Left ventricle myocardium superior (tissue), 1 donor: Measurements from ENCODE around the gene H2BW1. TPM values are rescaled to one million over a fixed set of nuclear protein-coding genes. Genes with fewer than 3 reads are reported as not detected.
"Not testable (repeated sequence)": the region's sequence is repeated elsewhere in the genome, so short reads cannot be mapped to it uniquely, and the experiment has no call there.

ENCODE experiments used
- ATAC-seq: fragments of 200-7000 bp; cut with Tn5 transposase; one replicate; pipeline ENCODE4 v1.9.1; 2020; ENCODE audit warnings: mild to moderate bottlenecking, moderate library complexity
- DNase-seq: peaks from one replicate; pipeline ENCODE4 v3.0.0-alpha.2; 2020
- intact Hi-C: fragments of 100-400 bp; cut with micrococcal nuclease; formaldehyde crosslinking; loops from one replicate; pipeline ENCODE4 v1.11.0; 2022
- long read RNA-seq: library from polyadenylated mRNA; unstranded; transcript quantifications from one replicate; pipeline ENCODE4 v2.0.0, GENCODE V29; 2021
- total RNA-seq: library from RNA; stranded (reverse); fragmentation: NEBNext Ultra II Directional; extraction: Animal tissue kit (Norgen Biotek cat#: 25700); gene quantifications from one replicate; pipeline ENCODE4 v1.2.1, GENCODE V29; 2021
- donor health status: DM: no; HTN: yes; CAD: no; lungs with severe emphysema.

Gene H2BW1
- not detected for total RNA-seq
- long read RNA-seq, result 0 reads

GRCh38 chrX:104013606-104014005 is at the start of gene H2BW1:
H2BW1 (minus strand) TSS chrX:104013708; CDS start chrX:104013576, 132 bp downstream.
- DNase-seq, result no peak
- intact Hi-C loops, result no loop called here

GRCh38 chrX:104062636-104063035 is 49.1 kb upstream of the H2BW1 start:
- DNase-seq, ATAC-seq, intact Hi-C loops: not testable (repeated sequence)

More at GRCh38 chrX:104013606-104014005, at the start of gene H2BW1:
- no peak for ATAC-seq

GRCh38 chrX:104054956-104055355 is 41.4 kb upstream of the H2BW1 start:
- ATAC-seq, DNase-seq, intact Hi-C loops: not testable (repeated sequence)

- intact Hi-C loops, result no loop called here
- DNase-seq, result no peak
- no peak for ATAC-seq
Observed at GRCh38 chrX:104047171-104047570, 33.7 kb upstream of the H2BW1 start.

- ATAC-seq (no peak), DNase-seq (no peak)
- intact Hi-C loops, result no loop called here
Observed at GRCh38 chrX:104045642-104046041, 32.1 kb upstream of the H2BW1 start.

- intact Hi-C loops, result no loop called here
- ATAC-seq, result no peak
- no peak for DNase-seq
Observed at GRCh38 chrX:104041003-104041402, 27.5 kb upstream of the H2BW1 start.

GRCh38 chrX:104039689-104040505 is 26.4 kb upstream of the H2BW1 start, which contains the start of gene H2BW2:
H2BW2 (plus strand) TSS chrX:104039956; CDS start chrX:104039995, 39 bp downstream.
- intact Hi-C loops, result no loop called here
- DNase-seq (no peak), ATAC-seq (no peak)

GRCh38 chrX:104018126-104018525 is 4.6 kb upstream of the H2BW1 start:
- intact Hi-C loops, result no loop called here
- DNase-seq, result peak; percentile 31
- no peak for ATAC-seq

- DNase-seq, intact Hi-C loops, ATAC-seq: not testable (repeated sequence)
Observed at GRCh38 chrX:104015576-104015975, 2.1 kb upstream of the H2BW1 start.

GRCh38 chrX:104013158-104013557 is 350 bp downstream of the H2BW1 start:
- ATAC-seq (no peak), DNase-seq (no peak)
- intact Hi-C loops, result no loop called here

GRCh38 chrX:104008831-104009230 is 4.7 kb downstream of the H2BW1 start:
- intact Hi-C loops, result no loop called here
- DNase-seq (no peak), ATAC-seq (no peak)

GRCh38 chrX:103999234-103999633 is 14.3 kb downstream of the H2BW1 start:
- DNase-seq (no peak), ATAC-seq (no peak)
- intact Hi-C loops, result no loop called here

GRCh38 chrX:103983508-103983907 is 30.0 kb downstream of the H2BW1 start:
- DNase-seq, ATAC-seq, intact Hi-C loops: not testable (repeated sequence)

- DNase-seq, intact Hi-C loops: not testable (repeated sequence)
- peak; percentile 95 for ATAC-seq
Observed at GRCh38 chrX:103962411-103963278, 50.9 kb downstream of the H2BW1 start, which contains the start of gene TMSB15B. TMSB15B (plus strand) TSS chrX:103962627.

Other genes starting within 250 kb of the H2BW1 start
- 9.4 TPM for gene PLP1, start 236.9 kb downstream of the H2BW1 start, total RNA-seq
- 25.1 TPM for gene RAB9B, start 181.5 kb downstream of the H2BW1 start, total RNA-seq
- gene TMSB15B, start 51.1 kb downstream of the H2BW1 start, total RNA-seq, result 0.40 TPM
- not detected for gene H2BW2, start 26.2 kb upstream of the H2BW1 start, total RNA-seq
- 0.10 TPM for gene TMSB15C, start 62.5 kb upstream of the H2BW1 start, total RNA-seq
- gene ZCCHC18, start 98.8 kb upstream of the H2BW1 start, total RNA-seq, result 0.30 TPM
- gene SLC25A53, start 143.3 kb upstream of the H2BW1 start, total RNA-seq, result 11.2 TPM
- 12.5 TPM for gene FAM199X, start 152.7 kb upstream of the H2BW1 start, total RNA-seq
- not detected for gene ESX1, start 241.2 kb upstream of the H2BW1 start, total RNA-seq